ENCODE data around the gene TBL3.

TBL3 gene

DNA sequence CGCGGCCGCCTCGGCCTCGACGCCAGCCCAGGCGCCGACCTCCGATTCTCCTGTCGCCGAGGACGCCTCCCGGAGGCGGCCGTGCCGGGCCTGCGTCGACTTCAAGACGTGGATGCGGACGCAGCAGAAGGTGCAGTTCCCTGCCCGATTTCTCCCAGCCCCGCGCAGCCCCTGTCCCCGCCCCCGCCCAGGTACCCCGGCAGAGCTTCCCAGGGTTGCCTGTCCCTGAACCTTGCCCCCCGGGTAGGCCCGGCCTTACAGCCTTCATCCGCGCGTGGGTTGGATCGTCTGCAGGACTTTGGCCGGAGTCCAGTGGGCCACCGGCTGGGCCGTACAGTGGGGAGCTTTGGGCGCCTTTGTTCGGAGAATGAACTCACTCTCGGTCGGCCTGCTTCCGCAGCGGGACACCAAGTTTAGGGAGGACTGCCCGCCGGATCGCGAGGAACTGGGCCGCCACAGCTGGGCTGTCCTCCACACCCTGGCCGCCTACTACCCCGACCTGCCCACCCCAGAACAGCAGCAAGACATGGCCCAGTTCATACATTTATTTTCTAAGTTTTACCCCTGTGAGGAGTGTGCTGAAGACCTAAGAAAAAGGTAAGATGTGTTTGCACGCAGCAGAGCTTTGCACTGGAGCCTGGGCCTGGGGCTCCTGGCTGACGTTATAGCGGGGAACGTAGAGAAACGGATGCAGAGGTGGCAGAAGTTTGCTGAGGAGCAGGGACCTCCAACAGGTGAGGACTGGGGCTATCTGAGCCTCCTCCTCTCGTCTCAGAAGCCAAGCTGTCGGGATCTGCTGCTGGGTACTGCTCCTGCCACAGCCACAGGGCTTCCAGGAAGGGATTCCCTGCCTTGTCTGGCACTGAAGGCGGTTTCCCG, 12.7 kb downstream of the TBL3 start:
- DNase-seq: no peak

GRCh38 chr16:1985466-1986150, 13.8 kb downstream of the TBL3 start:
- DNase-seq: no peak

- DNase-seq: no peak
Observed at GRCh38 chr16:1987198-1987597, 15.3 kb downstream of the TBL3 start.

DNA sequence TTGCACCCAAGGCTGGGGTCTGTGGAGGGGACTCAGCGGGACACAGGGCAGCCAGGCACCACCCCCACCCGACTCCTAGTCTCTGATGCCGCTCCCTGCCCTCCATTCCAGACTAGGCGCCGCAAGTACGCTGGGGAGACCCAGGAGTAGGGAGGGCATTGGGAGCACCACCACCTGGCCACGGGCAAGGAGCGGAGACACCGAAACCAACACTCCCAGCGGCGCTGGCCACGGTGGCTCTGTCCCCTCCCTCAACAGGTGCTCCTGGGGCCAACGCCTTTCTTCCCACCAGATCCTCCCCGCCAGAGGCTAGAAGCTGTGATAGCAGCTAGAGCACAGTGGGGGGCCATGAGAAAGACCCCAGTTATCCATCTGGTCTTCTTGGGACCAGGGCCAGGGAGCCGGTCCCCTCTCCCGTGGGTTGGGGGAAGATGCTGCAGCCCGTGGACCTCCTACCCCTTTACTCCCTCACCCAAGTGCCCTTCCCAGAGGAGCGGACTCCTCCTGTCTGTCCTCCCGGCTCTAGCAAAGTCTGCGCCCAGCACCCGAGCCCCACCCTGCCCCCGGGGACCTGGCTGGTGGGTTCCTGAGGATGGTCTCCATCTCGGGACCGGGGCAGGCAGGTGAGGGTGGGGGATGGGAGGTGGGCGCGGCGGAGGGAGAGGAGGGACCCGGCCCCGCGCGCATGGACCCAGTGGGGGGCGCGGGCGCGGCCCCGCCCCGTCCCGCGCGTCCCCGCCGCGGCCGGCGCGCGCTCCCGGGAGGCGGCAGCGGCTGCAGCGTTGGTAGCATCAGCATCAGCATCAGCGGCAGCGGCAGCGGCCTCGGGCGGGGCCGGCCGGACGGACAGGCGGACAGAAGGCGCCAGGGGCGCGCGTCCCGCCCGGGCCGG, 17.6 kb downstream of the TBL3 start, which contains the start of gene SYNGR3:
TSS of gene SYNGR3 (plus strand) at position 762 of the 892 bp plus-strand sequence. CDS start 133 bp downstream, outside the sequence.
- no peak for DNase-seq

- no peak for DNase-seq
Observed at GRCh38 chr16:1990101-1990350, 18.2 kb downstream of the TBL3 start.

- no peak for DNase-seq
Observed at GRCh38 chr16:1990351-1991134, 18.7 kb downstream of the TBL3 start.

DNA sequence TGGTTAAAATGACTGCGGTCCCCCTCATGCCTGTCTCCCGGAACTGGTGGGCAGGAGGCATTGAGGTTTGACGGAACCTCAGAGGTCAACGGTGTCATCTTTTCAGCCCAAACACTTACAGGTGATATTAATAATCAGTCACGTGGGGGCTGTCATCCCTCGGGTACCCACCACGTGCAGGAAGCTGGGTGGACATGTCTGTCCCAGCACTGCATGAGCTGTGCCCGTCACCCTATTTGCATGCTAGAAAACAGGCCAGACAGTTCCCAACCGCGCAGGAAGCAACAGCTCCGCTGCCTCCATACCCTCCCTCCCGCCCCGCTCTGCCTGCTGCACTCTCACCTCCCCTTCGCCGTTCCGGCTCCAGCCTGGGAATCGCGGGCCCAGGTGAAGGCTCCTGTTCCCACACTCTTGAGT, 19.3 kb downstream of the TBL3 start:
- peak; percentile 32 to 42 for DNase-seq

DNA sequence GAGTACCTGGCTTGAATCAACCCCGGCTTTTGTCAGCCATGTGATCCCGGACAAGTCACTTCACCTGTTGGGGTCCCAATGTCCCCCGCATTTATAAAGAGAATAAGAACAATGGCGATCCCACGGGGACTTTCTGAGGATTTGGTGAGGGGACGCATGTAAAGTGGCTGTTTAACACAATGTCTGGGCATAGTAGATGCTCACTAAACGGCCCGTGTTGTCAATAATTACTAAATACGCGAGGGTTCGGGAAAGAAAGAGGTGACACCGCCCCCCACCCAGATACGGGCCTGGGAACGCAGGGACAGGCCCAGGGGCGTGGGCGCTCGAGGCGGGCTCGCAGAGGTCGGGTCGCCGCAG, 19.7 kb downstream of the TBL3 start:
- no peak for DNase-seq

- peak; percentile 99 for DNase-seq
Observed at GRCh38 chr16:1991948-1992703, 20.3 kb downstream of the TBL3 start.

DNA sequence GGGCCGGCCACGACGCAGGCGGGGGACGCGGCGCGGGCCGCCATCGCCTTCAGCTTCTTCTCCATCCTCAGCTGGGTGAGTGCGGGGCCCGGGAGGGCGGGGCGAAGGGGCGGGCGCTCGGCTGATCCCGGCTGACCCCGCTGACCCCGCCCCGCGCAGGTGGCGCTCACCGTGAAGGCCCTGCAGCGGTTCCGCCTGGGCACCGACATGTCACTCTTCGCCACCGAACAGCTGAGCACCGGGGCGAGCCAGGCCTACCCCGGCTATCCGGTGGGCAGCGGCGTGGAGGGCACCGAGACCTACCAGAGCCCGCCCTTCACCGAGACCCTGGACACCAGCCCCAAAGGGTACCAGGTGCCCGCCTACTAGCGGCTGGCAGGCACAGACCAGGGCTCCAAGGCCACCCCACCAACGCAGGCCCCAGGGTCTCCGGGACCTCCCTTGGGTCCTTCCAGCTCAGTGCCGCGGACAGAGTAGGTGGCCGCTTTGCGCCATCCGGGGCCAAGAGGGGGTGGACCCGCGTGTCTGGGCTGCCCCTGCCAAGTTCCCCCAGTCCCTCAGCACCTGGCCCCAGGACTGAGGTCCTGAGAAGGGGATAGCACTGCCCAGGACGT, 21.0 kb downstream of the TBL3 start:
- DNase-seq: no peak

- no peak for DNase-seq
Observed at GRCh38 chr16:1993731-1994131, 21.9 kb downstream of the TBL3 start.

- DNase-seq: no peak
Observed at GRCh38 chr16:1997494-1998359, 25.9 kb downstream of the TBL3 start.

DNA sequence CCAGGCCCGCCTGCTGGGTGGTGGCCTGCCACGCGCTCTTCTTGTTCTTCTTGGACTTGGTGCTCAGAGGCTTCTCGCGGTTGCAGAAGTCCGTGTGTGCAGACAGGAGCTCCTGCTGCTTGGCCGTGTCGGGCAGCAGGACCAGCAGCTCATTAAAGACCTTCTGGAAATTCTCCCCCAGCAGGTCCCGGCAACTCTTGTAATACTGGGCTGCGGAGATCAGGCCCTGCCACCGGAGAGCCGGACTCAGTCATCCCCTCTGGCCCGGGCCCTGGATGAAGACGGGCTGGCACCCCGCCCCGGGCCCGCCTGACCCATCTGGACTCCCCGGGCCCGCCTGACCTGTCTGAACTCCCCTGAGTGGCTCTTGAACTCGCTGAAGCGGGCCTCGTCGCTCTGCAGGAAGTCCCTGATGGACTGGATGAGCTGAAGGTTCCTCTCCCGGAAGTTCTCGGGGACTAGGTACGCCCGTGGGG, 26.5 kb downstream of the TBL3 start:
- DNase-seq: no peak

- DNase-seq: no peak
Observed at GRCh38 chr16:1998852-1999801, 27.3 kb downstream of the TBL3 start.

DNA sequence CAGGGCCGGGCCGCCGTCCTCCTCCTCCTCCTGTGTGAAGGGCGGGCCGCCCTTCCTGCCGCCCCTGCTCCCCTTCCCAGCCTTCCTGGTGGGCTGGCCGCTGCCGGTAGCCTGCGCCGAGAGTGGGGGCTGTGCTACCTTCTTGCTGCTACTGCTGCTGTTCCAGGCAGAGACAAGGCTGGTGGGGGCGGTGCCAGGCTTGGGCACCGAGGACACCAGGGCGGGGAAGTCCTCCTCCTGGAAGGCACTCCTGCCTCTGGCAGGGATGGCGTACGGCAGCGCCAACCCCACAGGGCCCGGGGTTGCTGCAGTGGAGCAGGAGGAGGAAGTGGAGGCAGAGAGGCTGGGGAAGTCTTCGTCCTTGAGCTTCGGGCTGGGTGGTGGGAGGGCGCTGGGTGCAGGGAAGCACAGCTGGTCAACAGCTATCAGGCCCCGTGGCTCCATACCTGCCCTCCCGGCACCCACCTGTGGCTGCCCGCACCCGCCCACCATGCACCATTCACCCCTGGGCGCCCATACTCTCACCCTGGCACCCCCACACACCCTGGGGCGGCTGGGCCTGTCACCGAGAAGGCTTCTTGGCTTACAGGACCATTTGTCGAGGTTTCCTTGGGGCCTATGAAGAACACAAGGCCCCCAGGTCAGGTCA, 28.1 kb downstream of the TBL3 start:
- DNase-seq: no peak

GRCh38 chr16:2001035-2001434, 29.2 kb downstream of the TBL3 start:
- DNase-seq: no peak

DNA sequence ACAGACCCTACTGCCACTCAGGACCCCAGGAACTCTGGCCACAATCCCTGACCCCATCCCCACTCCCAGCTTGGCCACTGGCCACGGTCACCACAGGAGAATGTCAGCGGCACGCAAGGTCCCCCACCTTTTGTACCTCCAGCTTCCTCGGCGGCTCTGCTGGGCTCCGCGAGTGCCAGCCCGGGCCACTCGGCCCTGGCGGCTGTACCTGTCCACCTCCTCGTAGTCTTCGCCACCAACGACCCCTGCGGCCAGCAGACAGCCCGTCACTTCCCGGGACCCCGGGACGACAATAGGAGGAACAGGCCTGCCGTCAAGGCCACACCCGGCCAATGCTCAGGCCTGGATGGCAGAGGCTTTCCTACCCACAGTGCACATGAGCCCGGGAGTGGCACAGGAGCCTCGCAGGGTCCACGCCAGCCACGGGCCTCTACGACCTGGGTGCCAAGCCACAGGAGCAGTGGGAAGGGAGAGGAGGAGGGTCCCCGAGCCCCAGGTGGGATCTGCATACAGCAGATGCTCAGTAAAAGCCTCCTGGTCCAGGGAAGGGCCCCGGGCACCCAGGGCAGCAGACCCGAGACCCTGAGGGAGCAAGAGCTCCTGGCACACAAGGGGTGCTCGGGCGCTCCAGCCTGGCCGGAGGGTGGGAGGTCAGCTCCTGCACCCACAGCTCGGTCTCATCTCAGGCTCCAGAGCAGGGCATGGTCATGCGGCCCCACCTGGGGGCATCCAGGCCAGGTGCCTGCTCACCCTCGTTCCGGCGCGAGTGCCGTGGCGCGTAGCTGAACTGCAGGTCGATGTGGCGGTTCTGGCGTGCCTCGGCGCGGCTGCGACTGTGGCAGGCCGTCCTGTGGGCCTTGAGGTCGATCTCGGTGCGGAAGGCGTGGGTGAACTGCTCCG, 29.9 kb downstream of the TBL3 start:
- no peak for DNase-seq
